EH (cell line): ENCODE results near the gene NIM1K.
"Not testable (repeated sequence)": the region's sequence is repeated elsewhere in the genome, so short reads cannot be mapped to it uniquely, and the experiment has no call there.

Experiments
- DNase-seq: peaks from one replicate; pipeline ENCODE4 v3.0.0-alpha.2; 2015; ENCODE audit warnings: low read depth

The NIM1K gene

DNA sequence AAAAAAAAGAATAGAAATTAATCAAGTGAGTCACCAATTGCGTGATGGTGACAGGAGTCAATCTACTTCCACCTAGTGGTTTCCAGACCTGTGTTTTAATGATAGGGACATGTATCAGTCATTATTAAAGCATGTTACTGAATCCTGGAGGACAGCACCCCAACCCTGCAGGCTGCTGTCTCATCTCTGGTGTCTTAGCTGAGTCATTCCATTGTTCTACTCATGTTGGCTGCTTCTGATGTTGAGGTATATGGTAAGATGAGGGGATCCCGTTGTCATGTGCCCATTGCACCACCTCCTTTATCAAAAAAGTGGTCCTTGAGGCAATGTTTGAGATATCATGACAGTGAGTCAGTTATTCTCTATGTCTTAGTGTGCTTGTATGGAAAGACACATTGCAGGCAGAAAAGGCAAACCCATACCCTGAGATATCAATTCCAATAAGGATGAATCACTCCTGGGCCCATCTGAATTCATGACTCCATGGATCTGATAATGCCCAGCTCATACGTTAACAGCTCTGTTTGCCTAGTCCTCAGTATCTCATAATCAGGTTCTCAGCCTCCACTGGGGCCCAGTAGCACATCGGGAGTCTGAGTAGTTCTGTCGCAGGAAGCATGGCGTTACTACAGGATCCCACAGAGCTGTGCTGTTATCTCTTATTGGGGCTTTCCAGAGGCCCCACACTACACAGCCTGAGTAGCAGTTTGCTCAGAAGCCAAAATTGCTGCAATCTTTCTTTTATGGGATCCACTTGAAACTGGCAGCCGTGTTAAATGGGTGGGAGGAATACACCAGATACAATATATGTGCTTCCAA lies 90.0 kb downstream of the NIM1K start:
- DNase-seq: no peak

- no peak for DNase-seq
Observed at GRCh38 chr5:43286623-43287022, 94.6 kb downstream of the NIM1K start.

- no peak for DNase-seq
Observed at GRCh38 chr5:43287493-43287892, 95.5 kb downstream of the NIM1K start.

DNA sequence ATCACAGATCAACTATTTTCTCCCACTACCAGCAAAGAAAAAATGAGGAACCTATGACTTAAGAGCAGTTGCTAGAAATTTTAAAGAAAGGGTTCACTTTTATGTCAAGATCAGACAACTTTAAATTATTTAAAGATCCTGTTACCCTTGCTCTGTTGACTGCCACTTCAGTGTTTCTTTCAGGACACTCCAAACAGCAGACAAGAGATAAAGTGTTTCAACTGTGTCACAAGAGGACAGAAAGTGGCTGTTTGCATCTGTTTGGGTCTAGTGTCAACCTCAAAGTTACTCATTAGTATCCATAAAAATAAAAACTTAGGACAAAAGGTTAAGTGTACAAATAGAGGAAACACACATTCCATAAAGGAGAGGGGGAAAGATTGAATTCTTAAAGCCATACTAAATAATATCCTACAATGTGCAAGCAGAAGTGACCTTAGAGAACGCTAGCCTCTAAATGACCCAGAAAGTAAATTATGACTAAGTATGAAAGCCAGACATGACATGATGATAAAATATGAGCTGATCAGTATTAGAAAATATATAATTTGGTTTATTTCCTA lies 96.3 kb downstream of the NIM1K start:
- DNase-seq: no peak

DNA sequence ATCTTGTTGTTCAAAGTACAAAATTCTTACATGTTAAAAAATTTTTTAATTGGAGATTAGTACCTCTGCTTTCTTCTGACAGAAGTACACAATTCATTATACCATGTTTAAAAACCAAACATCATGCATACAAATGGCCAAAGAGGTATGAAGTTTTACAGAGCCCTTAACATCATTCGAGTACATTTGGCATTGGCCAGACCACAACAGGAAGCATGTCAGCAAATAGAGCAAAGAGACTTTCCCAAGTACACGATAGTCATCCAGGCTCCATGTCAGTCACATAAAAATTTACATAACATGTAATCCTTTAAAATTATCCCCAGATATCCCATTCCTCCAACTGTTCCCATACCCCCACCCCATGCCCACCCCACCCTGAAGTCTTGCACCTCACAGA lies 98.7 kb downstream of the NIM1K start:
- no peak for DNase-seq

DNA sequence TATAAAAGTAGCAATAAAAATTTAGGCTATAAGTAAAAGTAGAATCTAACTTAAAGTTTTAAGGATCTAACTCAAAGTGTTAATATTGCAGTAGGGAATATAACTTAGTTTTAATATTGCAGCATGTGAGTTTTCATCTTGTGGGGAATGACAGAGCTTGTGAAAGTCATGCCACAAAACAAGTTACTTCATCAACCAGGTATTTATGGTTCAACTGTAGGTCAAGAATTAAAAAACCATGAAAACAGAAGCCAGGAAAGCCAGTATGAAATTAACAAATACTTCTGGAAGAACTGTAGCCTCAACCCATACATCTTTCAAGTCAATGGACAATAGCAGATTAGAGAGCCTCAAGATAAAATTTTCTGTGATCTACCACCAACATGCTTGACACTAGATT lies 102.2 kb downstream of the NIM1K start:
- DNase-seq: peak; percentile 60

GRCh38 chr5:43295202-43295601 lies 103.2 kb downstream of the NIM1K start:
- DNase-seq: no peak

GRCh38 chr5:43296835-43297234 lies 104.8 kb downstream of the NIM1K start:
- no peak for DNase-seq

- no peak for DNase-seq
Observed at GRCh38 chr5:43298443-43298842, 106.4 kb downstream of the NIM1K start.

- DNase-seq: no peak
Observed at GRCh38 chr5:43300112-43300511, 108.1 kb downstream of the NIM1K start.

DNA sequence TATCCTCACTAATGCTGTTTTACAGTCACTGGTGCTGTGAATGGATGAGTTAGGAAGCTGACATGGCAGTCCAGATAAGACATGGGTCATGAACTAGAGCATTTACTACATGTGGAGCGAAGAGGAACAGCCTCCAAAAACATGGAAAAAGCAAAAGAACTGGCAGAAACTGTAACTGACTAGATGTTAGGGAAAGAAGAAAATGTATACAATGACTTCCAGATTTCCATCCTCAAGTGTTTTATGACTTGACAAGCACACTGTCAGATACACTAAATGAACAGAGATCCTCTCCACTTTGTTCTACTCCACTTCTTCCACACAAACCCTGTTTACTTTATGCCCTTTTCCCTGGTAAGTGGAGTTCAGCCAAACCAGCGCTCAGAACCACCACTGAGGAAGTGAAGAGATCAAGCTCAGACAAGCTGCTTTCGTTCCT lies 109.6 kb downstream of the NIM1K start:
- no peak for DNase-seq

DNA sequence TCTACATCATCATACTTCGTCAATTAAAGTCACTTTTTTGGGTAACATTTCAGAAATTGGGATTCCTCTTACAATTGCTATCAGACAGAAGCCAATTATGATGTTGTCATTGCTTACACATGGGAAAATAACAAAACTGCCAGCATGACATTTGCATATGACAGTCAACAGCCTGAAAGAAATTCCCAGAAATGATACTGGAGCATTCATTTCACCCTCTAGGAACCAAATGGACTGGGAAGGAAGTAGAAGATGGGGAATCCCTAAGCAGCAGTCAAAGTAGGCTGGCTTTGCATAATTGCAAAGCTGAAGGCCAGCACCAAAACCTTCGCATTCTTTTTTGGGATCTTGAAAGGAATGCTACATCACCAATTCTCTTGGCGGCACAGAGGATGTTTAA lies 110.5 kb downstream of the NIM1K start:
- no peak for DNase-seq

- no peak for DNase-seq
Observed at GRCh38 chr5:43303242-43303641, 111.2 kb downstream of the NIM1K start.

GRCh38 chr5:43304525-43304924 lies 112.5 kb downstream of the NIM1K start:
- peak; percentile 7 for DNase-seq

- DNase-seq: peak; percentile 69
Observed at GRCh38 chr5:43305948-43306565, 114.0 kb downstream of the NIM1K start.

- DNase-seq: not testable (repeated sequence)
Observed at GRCh38 chr5:43306954-43307353, 114.9 kb downstream of the NIM1K start.

DNA sequence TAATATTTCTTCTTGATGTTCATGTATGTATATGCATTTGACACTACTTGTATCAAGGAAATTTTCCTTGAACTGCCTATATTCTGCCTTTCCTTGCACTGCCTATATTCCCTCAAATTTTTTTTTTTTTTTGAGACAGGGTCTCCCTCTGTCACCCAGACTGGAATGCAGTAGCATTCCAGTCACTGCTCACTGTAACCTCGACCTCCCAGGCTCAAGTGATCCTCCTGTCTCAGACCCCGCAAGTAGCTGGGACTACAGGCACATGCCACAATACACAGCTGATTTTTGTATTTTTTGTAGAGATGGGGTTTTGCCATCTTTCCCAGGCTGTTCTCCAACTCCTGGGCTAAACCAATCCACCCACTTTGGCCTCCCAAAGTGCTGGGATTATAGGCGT lies 117.1 kb downstream of the NIM1K start:
- no peak for DNase-seq

- no peak for DNase-seq
Observed at GRCh38 chr5:43309637-43310036, 117.6 kb downstream of the NIM1K start.

DNA sequence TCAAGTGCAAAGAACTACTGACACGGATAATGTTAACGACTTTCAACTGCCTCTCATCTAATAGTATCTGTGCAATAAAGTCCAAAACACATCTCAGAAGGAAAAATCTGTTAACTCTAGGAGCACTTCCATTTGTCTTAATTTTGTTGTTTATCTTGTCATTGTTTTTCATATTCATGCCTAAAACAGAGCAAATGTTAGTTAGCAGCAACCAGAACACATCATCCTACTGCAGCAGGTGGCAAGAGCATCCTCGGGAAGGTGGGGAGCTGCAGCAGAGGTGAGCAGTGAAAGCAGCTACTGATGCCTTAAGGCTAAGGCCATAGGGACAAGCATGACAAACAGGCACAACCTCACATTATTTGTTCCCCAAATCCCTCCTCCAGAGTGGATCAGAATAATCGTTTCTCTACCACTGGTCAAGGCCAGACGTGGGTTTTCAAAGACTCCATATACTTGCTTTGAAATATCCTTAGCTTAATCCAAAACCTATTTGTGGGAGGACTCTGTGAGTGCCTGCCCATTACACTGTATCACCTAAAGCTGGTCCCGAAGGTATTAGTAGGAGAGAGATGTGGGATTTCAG lies 120.1 kb downstream of the NIM1K start:
- no peak for DNase-seq

- DNase-seq: no peak
Observed at GRCh38 chr5:43312699-43313034, 120.6 kb downstream of the NIM1K start.

GRCh38 chr5:43313035-43313853 lies 121.2 kb downstream of the NIM1K start, which contains the start of gene HMGCS1:
Gene HMGCS1, minus strand, starts transcription at chr5:43313412. Its CDS starts 14,447 bp downstream, at chr5:43298965.
- peak; percentile 100 for DNase-seq

DNA sequence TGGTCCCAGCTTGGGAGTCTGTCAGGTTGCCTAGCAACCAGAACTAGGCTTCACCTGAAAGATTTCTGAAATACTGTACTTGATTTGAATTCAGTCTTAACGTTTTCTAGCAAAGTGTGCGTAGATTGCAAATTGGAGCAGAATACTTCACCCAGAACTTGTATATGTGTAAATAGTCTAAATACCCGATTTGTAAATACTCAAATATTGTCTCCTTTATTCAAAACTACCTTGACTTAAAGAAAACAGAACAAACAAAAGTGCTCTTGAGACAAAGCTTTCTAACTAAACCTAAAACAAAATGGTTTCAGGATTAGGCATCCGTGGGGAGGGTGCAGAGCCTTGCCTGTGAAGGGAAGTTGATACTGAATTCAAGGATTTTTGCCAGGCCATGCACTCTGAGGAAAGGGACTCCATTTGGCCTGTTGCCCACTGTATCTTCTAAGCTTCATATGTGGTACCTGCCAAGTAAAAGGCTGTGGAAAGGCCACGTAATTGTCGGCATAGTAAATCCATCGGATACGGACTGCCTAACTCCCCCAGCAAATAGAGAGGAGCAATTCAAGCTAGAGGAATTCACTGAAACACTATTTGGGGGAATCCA lies 121.9 kb downstream of the NIM1K start:
- no peak for DNase-seq
